Umbilical cord (tissue), 2 donors: ENCODE measurements around the gene AVL9. TPM values are rescaled to one million over a fixed set of nuclear protein-coding genes. Genes with fewer than 3 reads are reported as not detected.
"Not testable (repeated sequence)": the region's sequence is repeated elsewhere in the genome, so short reads cannot be mapped to it uniquely, and the experiment has no call there.

Experiments used
- DNase-seq: peaks from one replicate; pipeline ENCODE4 v3.0.0-alpha.2; 2015; ENCODE audit warnings: low spot score
- total RNA-seq: library from RNA; depleted of rRNA; stranded (reverse); fragments of >200 nt; gene quantifications from one replicate; pipeline ENCODE4 v1.2.3, GENCODE V29; 2014; ENCODE audit warnings: low replicate concordance; ENCODE audit not compliant: insufficient read depth

AVL9 gene
- 19.0 TPM for total RNA-seq

DNA sequence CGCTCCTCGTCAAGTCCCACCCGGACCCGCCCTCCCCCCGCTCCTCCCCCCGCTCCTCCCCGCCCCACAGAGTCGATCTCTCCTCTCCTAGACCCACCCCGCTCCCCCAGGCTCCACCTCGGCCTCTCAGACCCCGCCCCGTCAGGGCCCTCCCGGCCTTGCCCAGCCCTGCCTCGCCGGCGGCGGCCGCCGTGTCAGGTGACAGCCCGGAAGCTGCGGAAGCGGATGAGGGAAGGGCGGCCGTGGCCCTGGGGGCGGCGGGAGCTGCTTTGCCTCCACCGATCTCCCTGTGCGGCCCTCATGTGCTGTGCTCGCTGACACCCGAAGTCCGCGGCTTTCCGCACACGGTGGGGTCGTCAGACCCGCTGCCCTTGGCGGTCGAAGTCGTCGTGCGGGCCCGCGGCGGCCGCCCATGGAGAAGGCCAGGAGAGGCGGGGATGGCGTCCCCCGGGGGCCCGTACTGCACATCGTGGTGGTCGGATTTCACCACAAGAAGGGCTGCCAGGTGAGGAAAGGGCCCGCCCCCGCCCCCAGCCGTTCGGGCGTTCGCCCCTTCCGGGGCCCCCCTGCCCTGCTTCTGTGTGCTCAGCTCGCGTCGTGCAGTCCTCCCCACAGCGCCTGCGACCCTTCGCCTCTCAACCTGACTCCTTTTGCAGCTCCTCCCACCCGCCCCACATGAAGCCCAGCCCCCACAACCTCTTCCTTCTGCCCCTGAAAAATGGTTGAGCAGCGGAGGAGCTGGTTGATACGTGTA lies at the start of gene AVL9:
Gene AVL9 (plus strand): TSS at position 192 of the 754 bp plus-strand sequence. CDS start 221 bp downstream, at position 413.
- DNase-seq: peak; percentile 98

DNA sequence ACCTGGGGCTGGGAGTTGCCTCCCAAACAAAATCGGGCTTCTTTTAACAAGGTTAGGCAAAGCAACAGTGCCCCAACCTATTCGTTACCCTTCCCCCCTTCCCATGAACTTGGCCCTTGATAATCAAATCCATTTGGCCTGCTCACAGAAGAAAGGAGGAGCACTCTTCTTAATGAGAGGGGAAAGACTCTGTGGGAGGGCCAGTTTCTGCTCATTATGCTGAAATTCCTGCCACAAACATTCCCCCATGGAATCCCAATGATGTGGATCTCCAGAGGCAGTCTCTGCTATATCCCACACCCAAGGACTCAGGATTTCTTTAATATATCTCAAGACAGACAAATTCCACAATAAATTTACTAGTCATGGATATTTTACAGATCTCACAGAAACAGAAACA lies 48.1 kb upstream of the AVL9 start:
- no peak for DNase-seq

DNA sequence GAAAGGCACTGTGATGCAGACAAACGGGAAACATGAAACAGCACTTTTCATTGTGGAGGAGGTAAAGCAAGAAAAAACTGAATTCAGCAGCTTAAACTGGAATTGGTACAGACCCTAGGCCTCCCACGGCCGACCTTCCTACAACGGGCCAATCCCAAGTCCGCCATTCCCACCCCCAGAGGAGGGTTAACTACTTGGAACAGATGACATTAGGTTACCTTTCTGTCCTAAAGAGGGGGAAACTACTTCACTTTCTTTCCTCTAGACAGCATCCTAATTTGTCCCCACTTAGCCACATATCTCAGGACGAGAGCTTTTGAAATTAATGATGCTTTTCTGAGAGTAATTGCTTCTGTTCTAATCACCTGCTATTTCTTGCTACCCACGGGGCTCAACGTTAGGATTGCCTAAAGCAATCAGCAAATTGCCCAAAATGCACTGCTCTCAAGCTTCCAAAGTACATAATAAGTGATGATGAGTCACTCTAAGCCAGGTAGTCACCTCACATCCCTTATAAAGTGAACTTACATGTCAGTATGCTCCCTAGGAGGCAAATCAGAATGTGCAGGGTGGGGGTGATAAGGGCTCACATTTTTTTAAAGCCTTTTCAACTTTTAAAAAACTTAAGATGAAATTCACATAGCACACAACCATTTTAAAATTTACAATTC lies 41.8 kb upstream of the AVL9 start:
- DNase-seq: no peak

DNA sequence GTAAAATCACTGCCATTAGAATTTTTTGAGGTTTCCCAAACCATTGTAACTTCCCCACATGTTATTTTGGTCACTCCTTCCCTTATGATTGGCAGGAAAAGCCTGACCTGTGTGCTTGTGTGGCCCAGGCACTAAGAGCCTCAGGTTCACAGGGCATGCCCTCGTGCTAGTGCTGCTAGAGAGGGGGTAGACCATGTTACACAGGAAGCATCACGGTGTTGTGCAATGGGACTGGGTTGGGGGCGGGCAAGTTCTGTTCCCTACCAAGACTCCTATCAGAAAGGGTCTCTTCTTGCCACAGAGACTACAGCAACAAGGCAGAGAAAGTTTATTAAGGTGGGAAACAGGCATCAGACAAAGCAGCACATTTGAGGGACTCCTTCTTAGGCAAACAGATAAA lies 37.3 kb upstream of the AVL9 start:
- DNase-seq: no peak

DNA sequence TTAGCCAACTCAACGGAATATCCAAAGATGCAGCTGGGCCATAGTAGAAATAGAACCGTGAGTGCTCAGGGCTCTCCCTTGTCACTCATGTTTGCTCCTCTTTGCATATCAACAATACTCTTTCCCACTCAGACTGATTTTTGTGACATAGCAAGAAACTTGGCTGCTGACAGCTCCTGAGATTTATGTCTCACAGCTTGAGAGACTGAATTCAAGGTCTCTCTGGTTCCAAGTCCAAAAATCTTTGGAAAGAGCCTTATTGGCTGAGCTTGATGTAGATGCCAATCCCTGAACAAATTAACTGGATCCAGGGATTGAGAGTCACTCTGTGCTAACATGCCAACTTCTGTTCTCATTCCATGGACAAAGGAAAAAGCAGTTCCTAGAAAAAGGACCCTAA lies 35.5 kb upstream of the AVL9 start:
- DNase-seq: no peak

DNA sequence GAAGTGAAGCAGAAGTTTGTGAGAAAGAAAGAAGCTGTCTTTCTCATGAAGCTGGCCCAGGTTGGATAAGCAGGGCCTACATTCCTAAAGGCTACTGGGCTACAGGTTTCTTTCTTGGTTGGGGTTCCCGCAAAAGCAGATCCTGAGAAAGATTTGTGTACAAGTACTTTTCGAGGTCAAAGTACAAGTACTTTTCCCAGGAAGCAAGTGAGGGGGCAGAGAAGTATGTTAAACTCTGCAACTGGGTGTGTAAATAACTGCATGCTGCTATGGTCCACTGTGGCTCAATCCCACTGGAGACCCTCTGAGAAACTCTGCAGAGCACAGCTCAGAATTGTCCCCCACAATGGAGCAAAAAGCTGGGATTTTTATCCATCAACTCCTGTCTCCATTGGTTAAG lies 33.8 kb upstream of the AVL9 start:
- no peak for DNase-seq

DNA sequence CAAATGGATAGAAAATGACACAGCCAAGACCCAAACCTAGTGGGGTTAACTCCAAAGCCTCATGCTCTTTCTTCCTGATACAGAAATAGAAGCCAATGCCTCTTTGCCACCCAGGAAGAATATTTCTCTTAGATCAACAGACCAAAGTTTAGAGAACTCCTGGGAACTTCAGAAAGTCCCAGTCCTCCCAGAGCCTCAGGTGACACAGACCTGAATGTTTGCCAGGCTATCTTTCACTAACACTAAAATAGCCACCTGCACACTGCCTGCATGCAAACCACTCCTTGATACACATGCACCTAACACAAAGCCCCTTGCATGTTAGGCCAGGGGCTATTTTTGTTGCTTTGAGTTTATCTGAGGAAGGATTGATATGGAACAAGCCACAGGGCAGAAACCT lies 32.8 kb upstream of the AVL9 start:
- no peak for DNase-seq

DNA sequence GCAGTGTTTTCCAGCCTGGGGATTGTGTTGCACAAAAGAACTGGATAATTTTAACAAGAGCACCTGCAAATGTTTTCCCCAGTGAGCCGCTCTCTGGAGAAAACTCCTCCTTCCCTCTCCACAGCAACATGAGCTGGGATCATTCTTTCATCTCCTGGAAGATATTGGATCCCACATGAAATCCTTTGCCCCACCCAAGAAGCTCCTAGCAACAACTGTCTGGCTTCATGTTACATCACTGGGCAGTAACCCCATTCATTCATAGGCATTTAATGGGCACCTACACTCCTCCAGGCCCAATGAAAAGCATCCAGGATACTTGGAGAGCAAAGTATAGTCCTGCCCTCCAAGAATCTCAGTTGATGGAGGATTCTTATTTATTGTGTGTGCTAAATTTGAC lies 32.3 kb upstream of the AVL9 start:
- peak; percentile 6 for DNase-seq

DNA sequence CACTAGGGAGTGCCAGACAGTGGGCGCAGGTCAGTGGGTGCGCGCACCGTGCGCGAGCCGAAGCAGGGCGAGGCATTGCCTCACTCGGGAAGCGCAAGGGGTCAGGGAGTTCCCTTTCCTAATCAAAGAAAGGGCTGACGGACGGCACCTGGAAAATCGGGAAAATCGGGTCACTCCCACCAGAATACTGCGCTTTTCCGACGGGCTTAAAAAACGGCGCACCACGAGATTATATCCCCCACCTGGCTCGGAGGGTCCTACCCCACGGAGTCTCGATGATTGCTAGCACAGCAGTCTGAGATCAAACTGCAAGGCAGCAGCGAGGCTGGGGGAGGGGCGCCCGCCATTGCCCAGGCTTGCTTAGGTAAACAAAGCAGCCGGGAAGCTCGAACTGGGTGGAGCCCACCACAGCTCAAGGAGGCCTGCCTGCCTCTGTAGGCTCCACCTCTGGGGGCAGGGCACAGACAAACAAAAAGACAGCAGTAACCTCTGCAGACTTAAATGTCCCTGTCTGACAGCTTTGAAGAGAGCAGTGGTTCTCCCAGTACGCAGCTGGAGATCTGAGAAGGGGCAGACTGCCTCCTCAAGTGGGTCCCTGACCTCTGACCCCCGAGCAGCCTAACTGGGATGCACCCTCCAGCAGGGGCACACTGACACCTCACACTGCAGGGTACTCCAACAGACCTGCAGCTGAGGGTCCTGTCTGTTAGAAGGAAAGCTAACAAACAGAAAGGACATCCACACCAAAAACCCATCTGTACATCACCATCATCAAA lies 30.5 kb upstream of the AVL9 start:
- DNase-seq: not testable (repeated sequence)

DNA sequence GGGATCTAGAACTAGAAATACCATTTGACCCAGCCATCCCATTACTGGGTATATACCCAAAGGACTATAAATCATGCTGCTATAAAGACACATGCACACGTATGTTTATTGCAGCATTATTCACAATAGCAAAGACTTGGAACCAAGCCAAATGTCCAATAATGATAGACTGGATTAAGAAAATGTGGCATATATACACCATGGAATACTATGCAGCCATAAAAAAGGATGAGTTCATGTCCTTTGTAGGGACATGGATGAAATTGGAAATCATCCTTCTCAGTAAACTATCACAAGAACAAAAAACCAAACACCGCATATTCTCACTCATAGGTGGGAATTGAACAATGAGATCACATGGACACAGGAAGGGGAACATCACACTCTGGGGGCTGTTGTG lies 25.3 kb upstream of the AVL9 start:
- not testable (repeated sequence) for DNase-seq

DNA sequence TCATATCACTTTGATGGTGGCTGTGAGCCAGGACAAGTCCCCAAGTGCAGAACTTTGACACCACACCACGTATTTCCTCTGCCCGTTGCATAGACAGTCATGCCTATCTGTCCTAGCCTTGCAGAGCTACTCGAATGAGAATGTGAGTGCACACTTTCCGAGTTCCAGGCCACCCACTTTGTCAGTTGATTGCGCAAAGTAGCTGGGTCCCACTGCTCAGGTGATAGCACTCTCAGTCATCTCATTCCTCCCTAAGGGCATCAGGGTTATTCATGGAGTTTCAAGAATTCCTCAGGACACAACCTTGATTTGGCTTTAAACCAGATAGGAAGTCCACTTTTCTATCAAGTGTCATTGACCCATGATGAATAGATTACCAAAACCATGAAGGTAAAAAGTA lies 24.4 kb upstream of the AVL9 start:
- DNase-seq: no peak

DNA sequence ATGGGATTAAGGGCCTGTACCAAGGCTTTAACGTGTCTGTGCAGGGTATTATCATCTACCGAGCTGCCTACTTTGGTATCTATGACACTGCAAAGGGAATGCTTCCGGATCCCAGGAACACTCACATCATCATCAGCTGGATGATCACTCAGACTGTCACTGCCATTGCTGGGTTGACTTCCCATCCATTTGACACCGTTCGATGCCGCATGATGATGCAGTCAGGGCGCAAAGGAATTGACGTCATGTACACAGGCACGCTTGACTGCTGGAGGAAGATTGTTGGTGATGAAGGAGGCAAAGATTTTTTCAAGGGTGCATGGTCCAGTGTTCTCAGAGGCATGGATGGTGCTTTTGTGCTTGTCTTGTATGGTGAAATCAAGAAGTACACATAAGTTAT lies 23.3 kb upstream of the AVL9 start:
- DNase-seq: no peak

DNA sequence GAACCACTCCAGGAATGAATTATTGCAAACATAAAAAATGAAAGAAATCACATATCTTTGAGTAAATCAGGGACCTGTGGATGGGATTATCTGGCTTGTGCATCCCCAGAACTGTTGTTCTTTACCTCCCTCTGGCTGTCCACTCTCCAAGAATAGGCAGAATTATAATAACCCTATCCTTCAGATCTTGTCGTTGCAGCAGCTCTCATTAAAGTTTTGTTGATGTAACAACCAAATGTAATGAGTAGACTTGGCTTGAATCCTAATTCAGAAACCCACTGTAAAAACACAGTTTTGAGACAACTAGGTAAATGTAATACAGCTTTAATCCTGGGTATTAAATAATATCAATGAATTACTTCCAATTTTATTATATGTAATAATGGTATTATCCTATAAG lies 21.3 kb upstream of the AVL9 start:
- DNase-seq: no peak

DNA sequence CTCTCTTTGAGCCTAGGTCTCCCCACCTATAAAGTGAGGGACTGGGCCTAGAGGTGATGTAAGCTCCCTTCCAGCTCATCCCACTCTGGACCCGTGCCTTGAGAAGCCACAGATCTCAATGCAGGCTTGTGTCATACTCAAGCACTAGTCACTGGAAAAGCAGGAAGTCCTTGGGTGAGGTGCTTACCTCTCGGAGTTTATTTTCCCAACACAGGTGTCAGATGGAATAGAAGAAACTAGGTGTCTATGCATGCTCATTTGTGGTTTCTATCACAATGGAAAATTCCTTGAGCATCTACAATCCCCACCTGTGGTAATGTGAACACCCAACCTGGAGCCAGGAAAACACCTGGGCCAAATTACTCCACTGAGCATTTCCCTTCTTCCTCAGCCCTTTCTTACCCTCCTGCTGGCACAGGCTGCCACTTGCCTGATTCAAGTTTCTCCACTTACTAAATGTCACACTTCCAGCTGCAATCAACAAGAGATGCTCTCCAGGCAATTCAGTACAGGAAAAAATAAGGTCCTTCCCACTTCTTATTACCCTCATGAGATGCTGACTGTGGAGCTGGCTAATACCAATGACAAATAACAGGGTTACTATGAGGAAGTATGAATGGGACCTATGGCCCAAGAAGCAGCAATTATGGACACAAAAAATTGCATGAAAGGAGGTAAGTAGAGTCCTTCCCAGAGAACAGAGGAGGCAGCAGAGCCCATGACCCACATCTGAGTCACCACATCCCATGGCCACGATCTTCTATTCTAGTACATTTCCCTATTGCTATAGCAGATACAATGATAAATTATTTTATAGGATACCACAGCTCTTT lies 18.3 kb upstream of the AVL9 start:
- DNase-seq: no peak

DNA sequence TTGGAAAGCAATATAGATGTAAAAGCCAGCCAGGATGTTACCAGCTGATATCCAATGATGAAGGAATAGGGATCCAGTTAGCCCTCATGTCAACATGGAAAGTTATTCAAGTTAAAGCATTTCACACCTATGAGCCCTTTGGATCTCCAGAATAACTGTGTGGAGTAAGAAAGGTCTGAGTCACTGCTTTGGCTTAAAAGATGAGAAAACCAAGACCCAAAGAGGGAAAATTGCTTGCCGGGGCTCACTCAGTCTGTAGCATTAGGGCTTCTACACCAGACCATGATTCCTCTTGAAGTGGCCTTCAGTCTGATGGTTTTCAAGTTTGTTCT lies 17.7 kb upstream of the AVL9 start:
- no peak for DNase-seq

DNA sequence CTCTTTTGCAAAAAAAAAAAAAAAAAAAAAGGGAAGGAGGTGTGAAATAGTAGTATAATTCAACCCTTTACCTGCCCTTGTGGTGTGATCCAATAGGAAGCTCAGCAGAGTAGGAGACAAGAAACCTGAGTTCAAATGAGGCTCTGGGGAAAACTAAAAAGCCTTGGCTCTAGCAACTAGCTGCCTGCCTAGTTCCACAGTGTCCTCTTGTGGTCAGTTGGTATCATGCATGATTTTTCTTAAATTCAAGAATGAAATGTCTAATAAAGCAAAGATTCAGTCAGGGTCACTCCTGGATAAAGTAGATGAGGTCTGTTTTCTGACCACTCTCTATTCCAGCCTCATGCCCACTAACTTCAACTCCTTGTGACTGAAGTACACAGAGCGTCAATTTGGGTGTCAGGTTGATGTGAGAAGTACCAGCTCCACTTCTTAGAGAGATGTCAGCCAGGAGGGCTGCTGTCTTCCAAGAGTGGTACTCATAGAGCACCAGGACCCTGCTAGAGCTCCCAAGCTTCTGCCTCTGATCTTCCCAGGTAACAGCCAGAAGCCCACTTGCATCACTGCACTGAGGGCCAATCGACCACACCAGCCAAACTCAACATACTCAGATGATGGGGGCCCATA lies 15.6 kb upstream of the AVL9 start:
- DNase-seq: peak; percentile 42

DNA sequence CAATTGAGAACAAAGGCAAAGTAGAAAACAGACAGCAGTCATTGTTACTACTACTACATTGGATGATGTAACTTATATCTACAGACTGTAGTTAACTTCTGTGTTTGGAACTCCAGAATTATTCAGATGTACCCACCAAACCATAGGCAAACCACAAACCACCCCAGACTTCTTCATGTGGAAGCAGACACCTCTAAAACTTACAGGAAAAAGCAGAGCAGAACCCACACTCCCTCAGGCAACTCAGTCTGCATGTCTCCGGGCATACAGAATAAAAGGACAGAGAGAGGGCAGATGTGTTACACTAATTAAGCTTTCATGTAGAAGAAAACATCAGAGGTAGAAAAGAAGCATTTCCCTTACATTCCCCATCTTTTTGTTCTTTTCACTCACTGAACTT lies 14.1 kb upstream of the AVL9 start:
- DNase-seq: no peak

DNA sequence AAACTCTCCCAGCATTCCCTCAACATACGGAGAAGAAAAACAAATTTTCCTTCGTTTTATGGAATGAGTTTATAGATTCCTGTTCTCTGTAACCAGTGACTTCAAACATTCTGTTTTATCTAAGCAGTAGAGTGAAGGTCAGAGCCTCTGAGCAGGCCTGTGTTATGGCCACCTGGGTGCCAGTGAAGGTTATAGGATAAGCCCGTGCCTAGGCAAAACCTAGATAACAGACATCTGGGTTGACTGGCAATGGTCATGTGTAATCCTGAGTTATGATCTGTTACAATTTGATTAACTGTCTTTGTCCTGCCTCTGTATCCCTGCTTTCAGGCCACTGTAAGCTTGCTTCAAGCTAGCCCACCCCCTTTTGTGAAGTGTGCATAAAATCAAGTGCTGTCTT lies 13.4 kb upstream of the AVL9 start:
- peak; percentile 36 for DNase-seq

DNA sequence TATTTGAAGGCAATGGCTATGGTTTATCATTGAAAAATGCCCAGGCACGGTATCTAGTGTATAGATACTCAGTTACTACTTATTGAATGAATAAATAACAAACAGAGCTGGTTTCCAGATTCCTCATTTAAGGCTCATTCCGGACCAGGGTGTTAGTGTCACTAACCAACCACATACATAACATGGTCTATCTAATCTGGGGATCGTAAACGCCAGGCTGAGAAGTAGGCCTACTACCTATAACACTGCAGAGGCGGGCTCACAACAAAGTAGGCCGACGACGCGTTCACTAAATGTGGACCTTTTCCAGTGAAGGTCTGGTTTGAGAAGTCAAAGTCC lies 5.5 kb upstream of the AVL9 start:
- DNase-seq: no peak

DNA sequence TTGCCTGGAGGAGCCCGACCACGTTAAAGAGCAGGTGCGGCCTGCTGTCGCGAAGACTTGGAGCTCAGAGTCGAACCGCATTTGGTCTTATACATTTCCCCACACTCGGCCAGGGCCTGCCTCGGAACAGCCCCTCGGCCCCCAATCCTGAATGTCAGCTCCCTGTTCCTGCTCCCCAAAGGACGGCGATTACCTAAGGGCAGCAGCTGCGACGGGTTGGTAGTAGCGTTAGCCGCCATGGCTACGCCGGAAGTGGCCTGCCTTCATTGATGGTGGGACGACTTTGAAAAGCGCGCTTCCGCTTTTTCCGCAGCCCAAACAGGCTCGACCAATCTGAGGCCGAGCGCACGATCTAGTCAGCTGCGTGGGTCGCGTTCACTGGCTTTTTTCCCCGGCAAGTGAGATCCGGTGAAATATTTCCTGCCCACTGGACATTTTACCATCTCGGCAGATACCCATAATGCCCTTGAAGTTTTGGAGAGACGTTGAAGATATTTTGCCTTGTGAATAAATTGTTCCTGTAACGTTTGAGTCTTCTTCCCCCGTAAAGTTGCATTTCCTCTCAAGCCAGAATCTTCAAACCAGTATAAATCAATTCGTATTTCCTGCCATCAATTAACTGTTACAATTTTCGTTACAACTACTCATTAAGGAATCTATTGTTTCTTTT lies 5.0 kb upstream of the AVL9 start, which contains the start of gene LSM5:
Gene LSM5 (minus strand): TSS at position 254 of the 670 bp plus-strand sequence. CDS start 15 bp downstream, at position 239.
- DNase-seq: peak; percentile 97

DNA sequence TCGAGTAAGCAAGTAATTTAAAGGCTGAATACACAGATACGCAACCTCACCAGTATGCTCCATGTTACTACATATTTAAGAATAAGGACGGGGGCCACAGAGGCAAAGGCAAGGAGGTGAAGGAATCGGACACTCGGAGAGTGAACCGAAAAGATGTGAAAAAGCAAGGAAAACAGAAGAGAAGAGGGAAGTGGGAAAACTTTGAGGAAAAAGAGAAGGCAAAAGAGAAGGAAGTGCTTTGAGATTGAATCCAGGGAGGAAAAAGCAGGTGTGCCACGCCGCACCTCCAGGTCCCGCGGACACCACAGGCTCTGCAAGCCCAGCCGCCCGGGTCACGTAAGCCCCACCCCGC lies 367 bp upstream of the AVL9 start:
- DNase-seq: no peak
